Measurements from ENCODE around the gene ZCWPW1. TPM values are rescaled to one million over a fixed set of nuclear protein-coding genes. Genes with fewer than 3 reads are reported as not detected.
"Not testable (repeated sequence)": the region's sequence is repeated elsewhere in the genome, so short reads cannot be mapped to it uniquely, and the experiment has no call there.

Gene ZCWPW1
- total RNA-seq, 2 donors from 2014 or later: 5.1 TPM

- DNase-seq (no peak), ATAC-seq (no peak)
- H3K9me3 ChIP-seq (ENCODE audit: control insufficient read depth, low read length, poor library complexity, severe bottlenecking): no peaks in the 10 kb centered on the region
- no peaks in the 10 kb centered on the region for H3K27me3 Mint-ChIP-seq
- no peaks in the 10 kb centered on the region for H3K36me3 Mint-ChIP-seq (ENCODE audit: low read depth)
- peak overlapping the region; percentile 27 for H3K27ac Mint-ChIP-seq
- H3K4me3 Mint-ChIP-seq: no peak overlapping the region
- peaks cover 8% of the 10 kb centered on the region for H3K4me1 Mint-ChIP-seq
Measured at GRCh38 chr7:100466653-100467605, 38.4 kb upstream of the ZCWPW1 start.

GRCh38 chr7:100465702-100466311 is 37.3 kb upstream of the ZCWPW1 start:
- no peaks in the 10 kb centered on the region for H3K9me3 ChIP-seq (ENCODE audit: control insufficient read depth, low read length, poor library complexity, severe bottlenecking)
- H3K27ac Mint-ChIP-seq: peak overlapping the region; percentile 84
- no peak overlapping the region for H3K4me3 Mint-ChIP-seq
- ATAC-seq (no peak), DNase-seq (no peak)
- H3K27me3 Mint-ChIP-seq: no peaks in the 10 kb centered on the region
- H3K36me3 Mint-ChIP-seq (ENCODE audit: low read depth): no peaks in the 10 kb centered on the region
- peaks cover 5% of the 10 kb centered on the region for H3K4me1 Mint-ChIP-seq

GRCh38 chr7:100465299-100465698 is 36.8 kb upstream of the ZCWPW1 start:
- H3K27ac Mint-ChIP-seq: peak overlapping the region; percentile 84
- peaks cover 4% of the 10 kb centered on the region for H3K4me1 Mint-ChIP-seq

GRCh38 chr7:100464791-100465190 is 36.3 kb upstream of the ZCWPW1 start:
- ATAC-seq: no peak
- Mint-ChIP-seq H3K36me3 (ENCODE audit: low read depth) (no peaks in the 10 kb centered on the region), H3K27me3 (no peaks in the 10 kb centered on the region), H3K4me1 (peaks cover 2% of the 10 kb centered on the region), H3K27ac (peak overlapping the region; percentile 84), H3K4me3 (no peak overlapping the region)
- no peak for DNase-seq
- no peaks in the 10 kb centered on the region for H3K9me3 ChIP-seq (ENCODE audit: control insufficient read depth, low read length, poor library complexity, severe bottlenecking)

More at GRCh38 chr7:100465299-100465698, 36.8 kb upstream of the ZCWPW1 start:
- no peaks in the 10 kb centered on the region for H3K36me3 Mint-ChIP-seq (ENCODE audit: low read depth)
- DNase-seq (no peak), ATAC-seq (no peak)
- no peaks in the 10 kb centered on the region for H3K9me3 ChIP-seq (ENCODE audit: control insufficient read depth, low read length, poor library complexity, severe bottlenecking)
- no peaks in the 10 kb centered on the region for H3K27me3 Mint-ChIP-seq
- no peak overlapping the region for H3K4me3 Mint-ChIP-seq

- no peak for DNase-seq
- Mint-ChIP-seq H3K27ac (peak within 1 kb of the TSS; percentile 84), H3K4me3 (no peak within 1 kb of the TSS)
Measured at GRCh38 chr7:100464210-100464660, 35.7 kb upstream of the ZCWPW1 start, which contains the start of gene SPACDR. Gene SPACDR (minus strand): TSS chr7:100464260. CDS start chr7:100464025, 235 bp downstream.

GRCh38 chr7:100457033-100457432 is 28.5 kb upstream of the ZCWPW1 start:
- ATAC-seq (no peak), DNase-seq (no peak)
- Mint-ChIP-seq H3K27me3 (no peaks in the 10 kb centered on the region), H3K4me3 (no peak overlapping the region), H3K4me1 (peaks cover 8% of the 10 kb centered on the region), H3K27ac (no peak overlapping the region), H3K36me3 (ENCODE audit: low read depth) (no peaks in the 10 kb centered on the region)
- no peaks in the 10 kb centered on the region for H3K9me3 ChIP-seq (ENCODE audit: control insufficient read depth, low read length, poor library complexity, severe bottlenecking)

More at GRCh38 chr7:100464210-100464660, 35.7 kb upstream of the ZCWPW1 start, which contains the start of gene SPACDR:
- ATAC-seq: no peak
- Mint-ChIP-seq H3K27me3 (no peaks in the 10 kb centered on the region), H3K36me3 (ENCODE audit: low read depth) (no peaks in the 10 kb centered on the region), H3K4me1 (peaks cover 2% of the 10 kb centered on the region)
- H3K9me3 ChIP-seq (ENCODE audit: control insufficient read depth, low read length, poor library complexity, severe bottlenecking): no peaks in the 10 kb centered on the region

- Mint-ChIP-seq H3K27ac (no peak overlapping the region), H3K27me3 (no peaks in the 10 kb centered on the region), H3K4me3 (no peak overlapping the region), H3K36me3 (ENCODE audit: low read depth) (no peaks in the 10 kb centered on the region), H3K4me1 (peaks cover 8% of the 10 kb centered on the region)
- DNase-seq (no peak), ATAC-seq (no peak)
- no peaks in the 10 kb centered on the region for H3K9me3 ChIP-seq (ENCODE audit: control insufficient read depth, low read length, poor library complexity, severe bottlenecking)
Measured at GRCh38 chr7:100456562-100456961, 28.1 kb upstream of the ZCWPW1 start.

GRCh38 chr7:100455206-100455605 is 26.7 kb upstream of the ZCWPW1 start:
- DNase-seq (no peak), ATAC-seq (no peak)
- Mint-ChIP-seq H3K27ac (peak overlapping the region; percentile 67), H3K4me3 (no peak overlapping the region), H3K27me3 (no peaks in the 10 kb centered on the region), H3K4me1 (peaks cover 12% of the 10 kb centered on the region), H3K36me3 (ENCODE audit: low read depth) (no peaks in the 10 kb centered on the region)
- H3K9me3 ChIP-seq (ENCODE audit: control insufficient read depth, low read length, poor library complexity, severe bottlenecking): no peaks in the 10 kb centered on the region

- not testable (repeated sequence) for H3K4me3 Mint-ChIP-seq, ATAC-seq, H3K27me3 Mint-ChIP-seq
Measured at GRCh38 chr7:100453854-100454253, 25.4 kb upstream of the ZCWPW1 start.

GRCh38 chr7:100452513-100452912 is 24.0 kb upstream of the ZCWPW1 start:
- no peaks in the 10 kb centered on the region for H3K36me3 Mint-ChIP-seq (ENCODE audit: low read depth)

More at GRCh38 chr7:100453854-100454253, 25.4 kb upstream of the ZCWPW1 start:
- not testable (repeated sequence) for H3K9me3 ChIP-seq (ENCODE audit: control insufficient read depth, low read length, poor library complexity, severe bottlenecking); DNase-seq; H3K36me3 Mint-ChIP-seq (ENCODE audit: low read depth); H3K27ac Mint-ChIP-seq
- peaks cover 12% of the 10 kb centered on the region for H3K4me1 Mint-ChIP-seq

GRCh38 chr7:100449190-100449795 is 20.8 kb upstream of the ZCWPW1 start:
- H3K9me3 ChIP-seq (ENCODE audit: control insufficient read depth, low read length, poor library complexity, severe bottlenecking): no peaks in the 10 kb centered on the region
- no peaks in the 10 kb centered on the region for H3K36me3 Mint-ChIP-seq (ENCODE audit: low read depth)
- H3K4me3 Mint-ChIP-seq: no peak overlapping the region
- peaks cover 11% of the 10 kb centered on the region for H3K4me1 Mint-ChIP-seq
- H3K27ac Mint-ChIP-seq: no peak overlapping the region
- ATAC-seq: no peak
- no peaks in the 10 kb centered on the region for H3K27me3 Mint-ChIP-seq
- DNase-seq: no peak

More at GRCh38 chr7:100452513-100452912, 24.0 kb upstream of the ZCWPW1 start:
- no peak for ATAC-seq
- DNase-seq: no peak
- H3K9me3 ChIP-seq (ENCODE audit: control insufficient read depth, low read length, poor library complexity, severe bottlenecking): no peaks in the 10 kb centered on the region
- no peaks in the 10 kb centered on the region for H3K27me3 Mint-ChIP-seq
- no peak overlapping the region for H3K27ac Mint-ChIP-seq
- H3K4me1 Mint-ChIP-seq: peaks cover 11% of the 10 kb centered on the region
- no peak overlapping the region for H3K4me3 Mint-ChIP-seq

- not testable (repeated sequence) for ATAC-seq; DNase-seq; H3K4me3 Mint-ChIP-seq; H3K27ac Mint-ChIP-seq; H3K36me3 Mint-ChIP-seq (ENCODE audit: low read depth); H3K9me3 ChIP-seq (ENCODE audit: control insufficient read depth, low read length, poor library complexity, severe bottlenecking); H3K27me3 Mint-ChIP-seq
- peaks cover 12% of the 10 kb centered on the region for H3K4me1 Mint-ChIP-seq
Measured at GRCh38 chr7:100447363-100447762, 18.9 kb upstream of the ZCWPW1 start.

- H3K27ac Mint-ChIP-seq: no peak overlapping the region
- ATAC-seq: no peak
- DNase-seq: no peak
- no peaks in the 10 kb centered on the region for H3K27me3 Mint-ChIP-seq
- no peaks in the 10 kb centered on the region for H3K36me3 Mint-ChIP-seq (ENCODE audit: low read depth)
- H3K4me3 Mint-ChIP-seq: no peak overlapping the region
- H3K4me1 Mint-ChIP-seq: peaks cover 12% of the 10 kb centered on the region
- H3K9me3 ChIP-seq (ENCODE audit: control insufficient read depth, low read length, poor library complexity, severe bottlenecking): no peaks in the 10 kb centered on the region
Measured at GRCh38 chr7:100446040-100446439, 17.5 kb upstream of the ZCWPW1 start.
